GM23338 (cell line): Measurements from ENCODE around the gene AXIN2. TPM values are rescaled to one million over a fixed set of nuclear protein-coding genes. Genes with fewer than 3 reads are reported as not detected.

Experiments
- ATAC-seq: fragments of 200-7000 bp; cut with Tn5 transposase; 3 replicates; pipeline ENCODE4 v1.9.1; 2020
- DNase-seq: peaks from one replicate; pipeline ENCODE4 v3.0.0-alpha.2; 2015; ENCODE audit warnings: low spot score
- H2AFZ ChIP-seq: fragments of 200-600 bp; sonication (generic); 2 replicates; pipeline ENCODE4 v1.8.0; 2016; ENCODE audit warnings: antibody characterized with exemption, mild to moderate bottlenecking, moderate library complexity
- H3F3A ChIP-seq: fragments of 200-600 bp; sonication (generic); replicated peaks from 2 replicates; pipeline ENCODE4 v1.8.0; 2017; ENCODE audit warnings: antibody characterized with exemption, mixed run types, low read depth
- H3K27ac ChIP-seq: fragments of 200-600 bp; sonication (generic); 2 replicates; pipeline ENCODE4 v1.6.1; 2016; ENCODE audit warnings: low read depth
- H3K27me3 ChIP-seq: fragments of 200-600 bp; sonication (generic); 2 replicates; pipeline ENCODE4 v1.8.0; 2016; ENCODE audit warnings: mild to moderate bottlenecking, mixed run types, moderate library complexity; ENCODE audit not compliant: insufficient read depth
- H3K36me3 ChIP-seq: fragments of 200-600 bp; sonication (generic); 2 replicates; pipeline ENCODE4 v1.8.0; 2016; ENCODE audit warnings: mild to moderate bottlenecking; ENCODE audit not compliant: insufficient read depth
- H3K4me1 ChIP-seq: fragments of 200-600 bp; sonication (generic); 2 replicates; pipeline ENCODE4 v1.8.0; 2016; ENCODE audit warnings: mild to moderate bottlenecking, moderate library complexity; ENCODE audit not compliant: insufficient read depth
- H3K4me2 ChIP-seq: fragments of 200-600 bp; sonication (generic); 2 replicates; pipeline ENCODE4 v1.7.1; 2017; ENCODE audit warnings: mixed run types
- H3K4me3 ChIP-seq: fragments of 200-600 bp; sonication (generic); 2 replicates; pipeline ENCODE4 v1.6.1; 2016; ENCODE audit warnings: mixed run types
- H3K79me2 ChIP-seq: fragments of 200-600 bp; sonication (generic); replicated peaks from 2 replicates; pipeline ENCODE4 v1.8.0; 2017; ENCODE audit warnings: mild to moderate bottlenecking; ENCODE audit not compliant: insufficient read depth
- H3K9me2 ChIP-seq: fragments of 200-600 bp; sonication (generic); 2 replicates; pipeline ENCODE4 v1.8.0; 2017; ENCODE audit not compliant: insufficient read depth
- H4K20me1 ChIP-seq: fragments of 200-600 bp; sonication (generic); replicated peaks from 2 replicates; pipeline ENCODE4 v1.8.0; 2017; ENCODE audit warnings: mild to moderate bottlenecking; ENCODE audit not compliant: insufficient read depth
- H3K27ac Mint-ChIP-seq: 2 replicates; pipeline ENCODE4 v1.8.0; 2020; ENCODE audit warnings: inconsistent platforms, mild to moderate bottlenecking, moderate library complexity, mixed read lengths
- H3K27me3 Mint-ChIP-seq: 3 replicates; pipeline ENCODE4 v1.8.0; 2022; ENCODE audit warnings: low read depth, mild to moderate bottlenecking, moderate library complexity, mixed read lengths, inconsistent platforms; ENCODE audit not compliant: insufficient read depth, poor library complexity
- H3K36me3 Mint-ChIP-seq: 3 replicates; pipeline ENCODE4 v1.8.0; 2021; ENCODE audit warnings: low read depth, mild to moderate bottlenecking, inconsistent platforms, moderate library complexity, mixed read lengths
- H3K4me1 Mint-ChIP-seq: 3 replicates; pipeline ENCODE4 v1.8.0; 2020; ENCODE audit warnings: mild to moderate bottlenecking, inconsistent platforms, mixed read lengths
- H3K4me3 Mint-ChIP-seq: 3 replicates; pipeline ENCODE4 v1.8.0; 2021; ENCODE audit warnings: moderate library complexity, mild to moderate bottlenecking, inconsistent platforms, mixed read lengths
- H3K9me3 Mint-ChIP-seq: 3 replicates; pipeline ENCODE4 v1.8.0; 2020; ENCODE audit warnings: moderate library complexity, mild to moderate bottlenecking, inconsistent platforms, mixed read lengths
- CREB1 ChIP-seq: fragments of 250-450 bp; sonication (Bioruptor Pico); IDR thresholded peaks from 2 replicates; pipeline ENCODE4 v1.5.0; 2020; ENCODE audit warnings: low read depth, mild to moderate bottlenecking, moderate library complexity
- EZH2 ChIP-seq: fragments of 200-600 bp; sonication (generic); IDR thresholded peaks from one replicate; pipeline ENCODE4 v1.8.0; 2017; ENCODE audit warnings: antibody characterized with exemption, mild to moderate bottlenecking, low read depth; ENCODE audit not compliant: unreplicated experiment
- EZH2phosphoT487 ChIP-seq: fragments of 200-600 bp; sonication (generic); IDR thresholded peaks from one replicate; pipeline ENCODE4 v1.8.1; 2018; ENCODE audit warnings: antibody characterized with exemption; ENCODE audit not compliant: unreplicated experiment
- JUNB ChIP-seq: IDR thresholded peaks from one replicate; pipeline ENCODE4 v1.6.1; 2016; ENCODE audit warnings: antibody characterized with exemption; ENCODE audit not compliant: unreplicated experiment
- NANOG ChIP-seq: IDR thresholded peaks from 2 replicates; pipeline ENCODE4 v1.6.1; 2016; ENCODE audit warnings: antibody characterized with exemption, borderline replicate concordance
- STAT1 ChIP-seq: IDR thresholded peaks from one replicate; pipeline ENCODE4 v1.6.1; 2016; ENCODE audit warnings: antibody characterized with exemption; ENCODE audit not compliant: unreplicated experiment
- ZNF114 ChIP-seq: fragments of 250-450 bp; sonication (Bioruptor Pico); IDR thresholded peaks from 2 replicates; pipeline ENCODE4 v1.5.0; 2020; ENCODE audit warnings: mild to moderate bottlenecking, moderate library complexity
- ZNF331 ChIP-seq: fragments of 250-450 bp; sonication (Bioruptor Pico); IDR thresholded peaks from 2 replicates; pipeline ENCODE4 v1.5.0; 2020; ENCODE audit warnings: low read depth, mild to moderate bottlenecking, moderate library complexity
- polyA plus RNA-seq: library from polyadenylated mRNA; unstranded; fragments of >200 nt; fragmentation: Nextera tagmentation; extraction: Ambion mirVana; gene quantifications from 2 replicates; pipeline ENCODE4 v1.2.1, GENCODE V29; 2016
- total RNA-seq: library from RNA; depleted of rRNA; stranded (reverse); fragments of >200 nt; shearing (Covaris generic); gene quantifications from 2 replicates; pipeline ENCODE4 v1.2.3, GENCODE V29; 2014
- TF ChIP-seq, protein P1 (sequence below): IDR thresholded peaks from 2 replicates; pipeline ENCODE4 v1.6.1; 2016; ENCODE audit warnings: antibody characterized with exemption
- TF ChIP-seq, protein P2 (sequence below): fragments of 250-450 bp; sonication (Bioruptor Pico); IDR thresholded peaks from 2 replicates; pipeline ENCODE4 v1.5.0; 2020; ENCODE audit warnings: mild to moderate bottlenecking, moderate library complexity
- TF ChIP-seq, protein P3 (sequence below), 2 experiments: fragments of 200-600 bp in 1 of 2; sonication (generic) in 1 of 2; conservative IDR thresholded peaks; 2 replicates each; pipeline versions ENCODE4 v1.5.1 to v1.6.1; 2016 to 2017; ENCODE audit warnings: antibody characterized with exemption in 2 of 2, low read depth in 2 of 2, mild to moderate bottlenecking in 2 of 2, moderate library complexity in 1 of 2

Gene AXIN2
- total and polyA plus RNA-seq, 2 experiments from 2014 or later = 8.0 to 32.7 TPM

DNA sequence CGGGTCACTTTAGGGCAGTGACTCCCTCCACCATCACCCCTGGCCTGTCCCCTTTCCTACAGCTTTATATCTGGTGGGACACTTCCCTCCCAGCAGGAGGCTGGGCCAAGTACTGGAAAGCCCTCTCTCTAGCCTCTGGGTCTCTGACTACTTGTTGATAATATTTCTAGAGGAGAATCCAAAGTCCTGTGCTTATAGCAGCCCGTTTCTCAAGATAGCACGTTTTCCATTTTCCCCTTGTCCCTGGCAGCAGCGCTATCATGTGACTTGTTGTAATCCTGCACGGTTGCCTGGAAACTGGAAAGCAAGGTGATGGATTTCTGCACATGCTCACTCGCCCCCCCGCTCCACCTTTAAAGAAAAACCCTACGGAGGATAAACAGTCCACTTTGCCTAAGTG, 3.3 kb upstream of the AXIN2 start:
- Mint-ChIP-seq H3K36me3 (peaks cover 3% of the 10 kb centered on the region; the same call in 2 of the 3 replicates), H3K27me3 (peaks cover 21% of the 10 kb centered on the region), H3K27ac (no peak overlapping the region), H3K9me3 (peaks cover 6% of the 10 kb centered on the region; the same call in 2 of the 3 replicates), H3K4me3 (no peak overlapping the region), H3K4me1 (peaks cover 29% of the 10 kb centered on the region)
- Histone ChIP-seq H3K4me1 (peaks cover 8% of the 10 kb centered on the region), H3K9me2 (no peaks in the 10 kb centered on the region; the same call in 1 of the 2 replicates), H3K4me3 (no peak overlapping the region), H3K36me3 (no peaks in the 10 kb centered on the region), H3K27ac (no peak overlapping the region), H3F3A (peaks cover 6% of the 10 kb centered on the region), H2AFZ (peak overlapping the region; percentile 5; the same call in 1 of the 2 replicates), H4K20me1 (no peaks in the 10 kb centered on the region), H3K27me3 (peaks cover 9% of the 10 kb centered on the region; the same call in 1 of the 2 replicates), H3K4me2 (no peak overlapping the region), H3K79me2 (no peaks in the 10 kb centered on the region; the same call in none of the 2 replicates)
- ATAC-seq = no peak
- no peak for TF ChIP-seq JUNB
- TF ChIP-seq ZNF114 (CRISPR knock-in tag) = no peak
- TF ChIP-seq, protein P1, sequence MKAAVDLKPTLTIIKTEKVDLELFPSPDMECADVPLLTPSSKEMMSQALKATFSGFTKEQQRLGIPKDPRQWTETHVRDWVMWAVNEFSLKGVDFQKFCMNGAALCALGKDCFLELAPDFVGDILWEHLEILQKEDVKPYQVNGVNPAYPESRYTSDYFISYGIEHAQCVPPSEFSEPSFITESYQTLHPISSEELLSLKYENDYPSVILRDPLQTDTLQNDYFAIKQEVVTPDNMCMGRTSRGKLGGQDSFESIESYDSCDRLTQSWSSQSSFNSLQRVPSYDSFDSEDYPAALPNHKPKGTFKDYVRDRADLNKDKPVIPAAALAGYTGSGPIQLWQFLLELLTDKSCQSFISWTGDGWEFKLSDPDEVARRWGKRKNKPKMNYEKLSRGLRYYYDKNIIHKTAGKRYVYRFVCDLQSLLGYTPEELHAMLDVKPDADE = no peak
- TF ChIP-seq, protein P2, sequence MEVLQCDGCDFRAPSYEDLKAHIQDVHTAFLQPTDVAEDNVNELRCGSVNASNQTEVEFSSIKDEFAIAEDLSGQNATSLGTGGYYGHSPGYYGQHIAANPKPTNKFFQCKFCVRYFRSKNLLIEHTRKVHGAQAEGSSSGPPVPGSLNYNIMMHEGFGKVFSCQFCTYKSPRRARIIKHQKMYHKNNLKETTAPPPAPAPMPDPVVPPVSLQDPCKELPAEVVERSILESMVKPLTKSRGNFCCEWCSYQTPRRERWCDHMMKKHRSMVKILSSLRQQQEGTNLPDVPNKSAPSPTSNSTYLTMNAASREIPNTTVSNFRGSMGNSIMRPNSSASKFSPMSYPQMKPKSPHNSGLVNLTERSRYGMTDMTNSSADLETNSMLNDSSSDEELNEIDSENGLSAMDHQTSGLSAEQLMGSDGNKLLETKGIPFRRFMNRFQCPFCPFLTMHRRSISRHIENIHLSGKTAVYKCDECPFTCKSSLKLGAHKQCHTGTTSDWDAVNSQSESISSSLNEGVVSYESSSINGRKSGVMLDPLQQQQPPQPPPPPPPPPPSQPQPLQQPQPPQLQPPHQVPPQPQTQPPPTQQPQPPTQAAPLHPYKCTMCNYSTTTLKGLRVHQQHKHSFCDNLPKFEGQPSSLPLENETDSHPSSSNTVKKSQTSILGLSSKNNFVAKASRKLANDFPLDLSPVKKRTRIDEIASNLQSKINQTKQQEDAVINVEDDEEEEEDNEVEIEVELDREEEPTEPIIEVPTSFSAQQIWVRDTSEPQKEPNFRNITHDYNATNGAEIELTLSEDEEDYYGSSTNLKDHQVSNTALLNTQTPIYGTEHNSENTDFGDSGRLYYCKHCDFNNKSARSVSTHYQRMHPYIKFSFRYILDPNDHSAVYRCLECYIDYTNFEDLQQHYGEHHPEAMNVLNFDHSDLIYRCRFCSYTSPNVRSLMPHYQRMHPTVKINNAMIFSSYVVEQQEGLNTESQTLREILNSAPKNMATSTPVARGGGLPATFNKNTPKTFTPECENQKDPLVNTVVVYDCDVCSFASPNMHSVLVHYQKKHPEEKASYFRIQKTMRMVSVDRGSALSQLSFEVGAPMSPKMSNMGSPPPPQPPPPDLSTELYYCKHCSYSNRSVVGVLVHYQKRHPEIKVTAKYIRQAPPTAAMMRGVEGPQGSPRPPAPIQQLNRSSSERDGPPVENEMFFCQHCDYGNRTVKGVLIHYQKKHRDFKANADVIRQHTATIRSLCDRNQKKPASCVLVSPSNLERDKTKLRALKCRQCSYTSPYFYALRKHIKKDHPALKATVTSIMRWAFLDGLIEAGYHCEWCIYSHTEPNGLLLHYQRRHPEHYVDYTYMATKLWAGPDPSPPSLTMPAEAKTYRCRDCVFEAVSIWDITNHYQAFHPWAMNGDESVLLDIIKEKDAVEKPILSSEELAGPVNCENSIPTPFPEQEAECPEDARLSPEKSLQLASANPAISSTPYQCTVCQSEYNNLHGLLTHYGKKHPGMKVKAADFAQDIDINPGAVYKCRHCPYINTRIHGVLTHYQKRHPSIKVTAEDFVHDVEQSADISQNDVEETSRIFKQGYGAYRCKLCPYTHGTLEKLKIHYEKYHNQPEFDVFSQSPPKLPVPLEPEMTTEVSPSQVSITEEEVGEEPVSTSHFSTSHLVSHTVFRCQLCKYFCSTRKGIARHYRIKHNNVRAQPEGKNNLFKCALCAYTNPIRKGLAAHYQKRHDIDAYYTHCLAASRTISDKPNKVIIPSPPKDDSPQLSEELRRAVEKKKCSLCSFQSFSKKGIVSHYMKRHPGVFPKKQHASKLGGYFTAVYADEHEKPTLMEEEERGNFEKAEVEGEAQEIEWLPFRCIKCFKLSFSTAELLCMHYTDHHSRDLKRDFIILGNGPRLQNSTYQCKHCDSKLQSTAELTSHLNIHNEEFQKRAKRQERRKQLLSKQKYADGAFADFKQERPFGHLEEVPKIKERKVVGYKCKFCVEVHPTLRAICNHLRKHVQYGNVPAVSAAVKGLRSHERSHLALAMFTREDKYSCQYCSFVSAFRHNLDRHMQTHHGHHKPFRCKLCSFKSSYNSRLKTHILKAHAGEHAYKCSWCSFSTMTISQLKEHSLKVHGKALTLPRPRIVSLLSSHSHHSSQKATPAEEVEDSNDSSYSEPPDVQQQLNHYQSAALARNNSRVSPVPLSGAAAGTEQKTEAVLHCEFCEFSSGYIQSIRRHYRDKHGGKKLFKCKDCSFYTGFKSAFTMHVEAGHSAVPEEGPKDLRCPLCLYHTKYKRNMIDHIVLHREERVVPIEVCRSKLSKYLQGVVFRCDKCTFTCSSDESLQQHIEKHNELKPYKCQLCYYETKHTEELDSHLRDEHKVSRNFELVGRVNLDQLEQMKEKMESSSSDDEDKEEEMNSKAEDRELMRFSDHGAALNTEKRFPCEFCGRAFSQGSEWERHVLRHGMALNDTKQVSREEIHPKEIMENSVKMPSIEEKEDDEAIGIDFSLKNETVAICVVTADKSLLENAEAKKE (CRISPR knock-in tag) = no peak
- TF ChIP-seq, protein P3, sequence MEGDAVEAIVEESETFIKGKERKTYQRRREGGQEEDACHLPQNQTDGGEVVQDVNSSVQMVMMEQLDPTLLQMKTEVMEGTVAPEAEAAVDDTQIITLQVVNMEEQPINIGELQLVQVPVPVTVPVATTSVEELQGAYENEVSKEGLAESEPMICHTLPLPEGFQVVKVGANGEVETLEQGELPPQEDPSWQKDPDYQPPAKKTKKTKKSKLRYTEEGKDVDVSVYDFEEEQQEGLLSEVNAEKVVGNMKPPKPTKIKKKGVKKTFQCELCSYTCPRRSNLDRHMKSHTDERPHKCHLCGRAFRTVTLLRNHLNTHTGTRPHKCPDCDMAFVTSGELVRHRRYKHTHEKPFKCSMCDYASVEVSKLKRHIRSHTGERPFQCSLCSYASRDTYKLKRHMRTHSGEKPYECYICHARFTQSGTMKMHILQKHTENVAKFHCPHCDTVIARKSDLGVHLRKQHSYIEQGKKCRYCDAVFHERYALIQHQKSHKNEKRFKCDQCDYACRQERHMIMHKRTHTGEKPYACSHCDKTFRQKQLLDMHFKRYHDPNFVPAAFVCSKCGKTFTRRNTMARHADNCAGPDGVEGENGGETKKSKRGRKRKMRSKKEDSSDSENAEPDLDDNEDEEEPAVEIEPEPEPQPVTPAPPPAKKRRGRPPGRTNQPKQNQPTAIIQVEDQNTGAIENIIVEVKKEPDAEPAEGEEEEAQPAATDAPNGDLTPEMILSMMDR (conservative IDR thresholded peaks at IDR 0.05; ENCODE audit: low read depth in 2 of 2) = no peak
- no peak for TF ChIP-seq NANOG
- no peak for TF ChIP-seq EZH2
- no peak for TF ChIP-seq CREB1
- TF ChIP-seq ZNF331 = no peak
- no peak for TF ChIP-seq EZH2phosphoT487
- no peak for TF ChIP-seq STAT1
- no peak for DNase-seq
